Tibial nerve (tissue), 4 donors: ENCODE data around the gene HOXA11.

Experiments used
- EP300 ChIP-seq, 2 donors: sonication (generic); formaldehyde crosslinking; IDR thresholded peaks; one replicate each; pipeline ENCODE4 v1.6.1; 2017; ENCODE audit warnings: antibody characterized with exemption in 2 of 2, mild to moderate bottlenecking in 1 of 2
- POLR2A ChIP-seq, 2 donors: fragments of 450-650 bp; IDR thresholded peaks; one replicate each; pipeline ENCODE4 v1.6.1; 2017; ENCODE audit warnings: antibody characterized with exemption in 2 of 2, mild to moderate bottlenecking in 2 of 2, moderate library complexity in 2 of 2
- TF ChIP-seq, protein P1 (sequence below), 5 experiments: fragments of 200-600 bp in 3 of 5; fragments of 450-650 bp in 2 of 5; sonication (generic) in 3 of 5; IDR thresholded peaks; one replicate each; pipeline ENCODE4 v1.5.1; 2016 to 2019; ENCODE audit warnings: antibody characterized with exemption in 5 of 5, mild to moderate bottlenecking in 3 of 5, moderate library complexity in 2 of 5

- TF ChIP-seq POLR2A (IDR thresholded peaks at IDR 0.05), result no peak
- TF ChIP-seq, protein P1, sequence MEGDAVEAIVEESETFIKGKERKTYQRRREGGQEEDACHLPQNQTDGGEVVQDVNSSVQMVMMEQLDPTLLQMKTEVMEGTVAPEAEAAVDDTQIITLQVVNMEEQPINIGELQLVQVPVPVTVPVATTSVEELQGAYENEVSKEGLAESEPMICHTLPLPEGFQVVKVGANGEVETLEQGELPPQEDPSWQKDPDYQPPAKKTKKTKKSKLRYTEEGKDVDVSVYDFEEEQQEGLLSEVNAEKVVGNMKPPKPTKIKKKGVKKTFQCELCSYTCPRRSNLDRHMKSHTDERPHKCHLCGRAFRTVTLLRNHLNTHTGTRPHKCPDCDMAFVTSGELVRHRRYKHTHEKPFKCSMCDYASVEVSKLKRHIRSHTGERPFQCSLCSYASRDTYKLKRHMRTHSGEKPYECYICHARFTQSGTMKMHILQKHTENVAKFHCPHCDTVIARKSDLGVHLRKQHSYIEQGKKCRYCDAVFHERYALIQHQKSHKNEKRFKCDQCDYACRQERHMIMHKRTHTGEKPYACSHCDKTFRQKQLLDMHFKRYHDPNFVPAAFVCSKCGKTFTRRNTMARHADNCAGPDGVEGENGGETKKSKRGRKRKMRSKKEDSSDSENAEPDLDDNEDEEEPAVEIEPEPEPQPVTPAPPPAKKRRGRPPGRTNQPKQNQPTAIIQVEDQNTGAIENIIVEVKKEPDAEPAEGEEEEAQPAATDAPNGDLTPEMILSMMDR (IDR thresholded peaks at IDR 0.05), result no peak
- peak in 1 of 2 donors; percentile 7 for TF ChIP-seq EP300 (IDR thresholded peaks at IDR 0.05)
Observed at GRCh38 chr7:27147199-27148030, 37.6 kb downstream of the HOXA11 start, which contains the start of gene HOXA6.
